EL (cell line): ENCODE results near the gene PPIL3.
"Not testable (repeated sequence)": the region's sequence is repeated elsewhere in the genome, so short reads cannot be mapped to it uniquely, and the experiment has no call there.

Experiments
- DNase-seq: peaks from one replicate; pipeline ENCODE4 v3.0.0-alpha.2; 2016

PPIL3 gene

DNA sequence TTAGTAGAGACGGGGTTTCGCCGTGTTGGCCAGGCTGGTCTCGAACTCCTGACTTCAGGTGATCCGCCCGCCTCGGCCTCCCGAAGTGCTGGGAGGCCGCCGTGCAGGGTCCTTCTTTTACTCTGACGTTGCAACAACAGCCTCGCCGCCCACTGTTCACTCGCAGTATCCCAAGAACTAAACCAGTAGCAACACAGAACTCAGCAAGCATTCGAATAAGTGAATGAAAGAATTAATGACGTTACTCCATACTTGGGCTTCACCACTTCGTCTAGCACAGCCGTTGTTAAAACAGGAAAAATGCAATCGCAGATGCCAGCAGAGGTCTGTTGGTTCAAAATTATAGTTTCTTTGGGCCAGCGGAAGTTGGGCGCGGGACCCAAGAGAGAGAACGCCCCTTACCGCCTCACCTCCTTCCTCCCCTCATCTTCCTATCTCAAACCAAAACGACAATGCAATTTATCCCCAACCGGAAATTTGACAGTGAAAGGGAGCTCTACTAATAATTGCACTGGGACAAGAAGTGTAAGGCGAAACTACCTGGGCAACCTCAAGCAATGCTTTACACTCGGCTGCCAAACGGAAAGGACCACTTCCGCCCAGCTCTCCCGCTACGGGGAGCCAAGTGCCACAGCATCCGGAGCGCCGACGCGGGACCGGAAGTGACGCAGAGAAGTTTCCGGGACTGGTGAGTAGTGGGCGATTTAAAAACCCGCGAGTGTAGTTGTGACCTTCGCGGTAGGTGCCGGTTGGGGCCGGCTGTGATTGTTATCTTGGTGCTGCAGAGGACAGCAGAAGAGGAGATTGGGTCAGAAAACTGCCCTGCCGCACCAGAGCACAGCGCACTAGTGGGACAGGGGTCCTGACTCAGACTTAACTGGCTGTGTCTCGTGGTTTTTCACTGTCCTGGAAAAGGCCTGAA, at the start of gene PPIL3, which contains the start of gene NIF3L1:
Gene PPIL3, minus strand, starts transcription at position 374 of the 922 bp plus-strand sequence. CDS start 1,462 bp downstream, outside the sequence.
Gene NIF3L1, plus strand, starts transcription at position 668 of the 922 bp plus-strand sequence. CDS start 2,573 bp downstream, outside the sequence.
- DNase-seq, result peak; percentile 98

DNA sequence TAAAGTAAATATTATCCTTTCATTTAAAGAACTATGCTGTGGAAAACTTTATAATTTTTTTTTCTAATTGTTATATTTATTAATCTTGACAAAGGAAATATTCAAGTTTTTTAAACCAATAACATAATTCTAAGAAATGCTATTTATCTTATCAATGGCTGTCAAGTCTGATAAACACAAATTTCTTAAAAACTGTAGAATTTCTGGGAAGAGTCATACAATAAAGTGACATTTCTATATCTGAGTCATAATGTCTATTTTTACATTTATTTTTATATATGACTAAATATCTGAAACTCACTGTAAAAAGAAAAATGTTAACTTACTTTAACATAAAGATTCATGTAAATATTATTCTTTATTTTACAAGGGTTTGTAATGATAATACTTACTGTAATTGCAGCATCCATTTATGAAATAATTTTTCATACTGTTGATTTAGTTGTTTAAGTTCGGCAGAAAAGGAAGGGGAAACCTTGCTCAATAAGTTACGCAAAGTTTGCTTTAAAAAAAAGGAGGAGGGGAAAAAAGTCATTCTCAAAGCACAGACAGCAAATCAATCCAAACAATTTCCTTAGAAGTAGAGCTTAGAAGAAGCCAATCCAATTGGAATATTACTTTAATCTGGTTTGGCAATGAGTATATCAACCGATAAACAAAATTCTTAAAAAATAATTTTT, 42.2 kb upstream of the PPIL3 start:
- no peak for DNase-seq

DNA sequence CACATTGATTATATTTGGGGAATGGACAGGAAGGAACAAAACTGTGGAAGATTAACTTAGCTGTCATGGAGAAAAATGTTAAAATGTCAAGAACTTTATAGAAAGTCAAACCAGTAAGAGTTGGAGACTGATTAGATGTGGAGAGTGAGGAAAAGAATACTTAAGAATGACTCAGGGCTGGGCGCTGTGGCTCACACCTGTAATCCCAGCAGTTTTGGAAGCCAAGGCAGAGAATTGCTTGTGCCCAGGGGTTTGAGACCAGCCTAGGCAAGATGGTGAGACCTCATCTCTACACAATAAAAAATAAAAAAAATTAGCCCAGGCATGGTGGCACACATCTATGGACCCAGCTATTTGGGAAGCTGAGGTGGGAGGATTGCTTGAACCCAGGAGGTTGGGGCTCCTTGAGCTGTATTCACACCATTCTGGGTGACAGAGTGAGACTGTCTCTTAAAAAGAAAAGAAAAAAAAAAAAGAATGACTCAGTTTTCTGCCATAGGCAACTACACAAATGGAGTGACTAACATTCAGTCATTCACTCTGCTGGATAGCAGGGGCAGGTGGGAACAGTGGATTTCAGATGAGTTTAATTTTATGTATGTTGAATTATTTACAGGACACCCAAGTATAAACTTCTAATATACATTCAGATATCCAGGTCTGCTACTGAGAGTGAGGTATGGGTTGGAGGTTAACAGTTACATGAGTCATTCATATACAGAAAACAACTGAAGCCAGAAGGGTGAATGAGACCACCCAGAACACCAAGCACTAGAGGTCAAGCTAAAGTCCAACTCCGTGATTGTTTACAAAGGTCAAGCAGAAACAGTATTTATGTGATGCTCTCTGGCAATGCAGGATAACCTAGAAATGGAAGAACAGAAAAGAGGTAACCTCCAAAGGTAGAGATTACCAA, 40.7 kb upstream of the PPIL3 start:
- DNase-seq, result peak; percentile 22

DNA sequence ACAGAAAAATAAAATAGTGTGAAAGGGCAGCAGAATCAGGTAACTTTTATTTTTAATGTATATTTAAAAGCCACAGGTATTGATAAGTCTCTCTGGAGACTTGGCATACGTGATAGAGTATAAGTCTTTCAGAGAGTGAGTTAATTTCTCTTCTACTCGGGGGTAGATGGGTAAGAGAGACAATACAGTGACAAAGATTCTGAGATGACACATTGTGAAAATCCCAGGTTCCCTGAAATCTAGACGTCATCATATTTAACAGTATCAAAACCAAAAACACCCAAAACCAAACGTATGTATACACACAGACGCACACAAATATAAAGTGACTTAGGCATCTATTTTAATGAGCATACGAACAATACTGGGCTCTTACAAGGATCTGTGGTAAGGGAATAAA, 33.6 kb upstream of the PPIL3 start:
- no peak for DNase-seq

DNA sequence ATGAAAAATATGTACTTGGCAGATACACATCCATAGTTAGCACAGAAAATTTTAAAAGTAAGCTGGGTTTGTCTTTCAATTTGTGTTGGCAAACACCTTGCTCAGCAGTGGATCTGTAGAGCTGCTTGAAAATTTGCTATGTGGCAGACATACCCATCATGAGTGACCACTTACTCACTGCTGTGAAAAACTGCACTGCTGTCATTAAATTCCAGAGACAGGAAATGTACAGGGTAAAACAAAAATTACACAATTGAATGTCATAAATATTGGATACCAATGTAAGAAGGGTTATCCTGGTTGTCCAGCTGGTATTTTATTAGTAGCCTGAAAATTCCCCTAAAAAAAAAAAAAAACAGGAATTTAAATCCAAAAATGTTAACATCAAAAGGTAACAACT, 24.8 kb upstream of the PPIL3 start:
- peak; percentile 83 for DNase-seq

DNA sequence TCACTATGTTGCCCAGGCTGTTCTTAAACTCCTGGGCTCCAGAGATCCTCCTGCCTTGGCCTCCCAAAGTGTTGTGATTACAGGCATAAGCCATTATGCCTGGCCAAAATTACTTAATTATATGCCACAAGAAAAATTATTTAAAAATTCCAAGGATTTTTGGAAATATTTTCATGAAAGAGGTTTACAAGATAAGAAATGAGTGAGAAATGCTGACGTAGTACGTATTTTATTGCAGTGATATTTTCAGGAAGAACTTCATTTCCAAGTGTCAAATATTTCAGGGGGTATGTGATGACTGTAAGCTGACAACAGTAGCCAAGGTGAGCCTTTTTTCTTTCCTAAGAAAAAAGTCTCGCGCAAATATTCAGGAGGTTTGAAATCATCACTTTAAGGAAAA, 21.1 kb upstream of the PPIL3 start:
- DNase-seq, result no peak

DNA sequence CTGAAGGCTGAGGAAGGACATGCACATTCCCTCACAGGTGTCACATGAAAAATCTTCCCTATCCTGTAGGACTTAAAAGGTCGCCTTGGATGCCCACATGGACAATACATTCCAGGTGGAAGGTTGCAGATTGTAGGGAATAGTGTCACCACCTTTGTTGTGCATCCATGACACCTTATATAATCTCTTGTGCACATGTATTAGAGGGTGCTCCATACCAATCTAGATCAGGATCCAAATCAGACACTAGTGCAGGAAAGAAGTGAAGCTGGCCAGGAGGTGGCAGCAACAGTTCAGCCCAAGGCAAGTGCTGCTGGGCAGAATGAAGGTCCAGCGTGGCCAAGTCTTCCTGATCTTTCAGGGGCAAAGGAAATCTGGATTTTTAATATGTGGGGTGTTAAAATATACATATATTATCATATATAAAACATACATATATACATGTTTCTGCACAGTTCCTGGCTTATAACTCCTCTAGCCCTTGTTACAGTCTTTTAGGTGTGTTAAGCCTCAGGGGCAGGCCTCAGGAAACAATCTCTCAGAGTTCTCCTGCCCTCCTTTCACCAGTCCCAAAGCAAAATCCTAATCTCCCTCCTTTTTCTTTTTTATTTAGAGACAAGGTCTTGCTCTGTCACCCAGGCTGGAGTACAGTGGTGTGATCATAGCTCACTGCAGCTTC, 16.9 kb upstream of the PPIL3 start:
- DNase-seq, result peak; percentile 68

DNA sequence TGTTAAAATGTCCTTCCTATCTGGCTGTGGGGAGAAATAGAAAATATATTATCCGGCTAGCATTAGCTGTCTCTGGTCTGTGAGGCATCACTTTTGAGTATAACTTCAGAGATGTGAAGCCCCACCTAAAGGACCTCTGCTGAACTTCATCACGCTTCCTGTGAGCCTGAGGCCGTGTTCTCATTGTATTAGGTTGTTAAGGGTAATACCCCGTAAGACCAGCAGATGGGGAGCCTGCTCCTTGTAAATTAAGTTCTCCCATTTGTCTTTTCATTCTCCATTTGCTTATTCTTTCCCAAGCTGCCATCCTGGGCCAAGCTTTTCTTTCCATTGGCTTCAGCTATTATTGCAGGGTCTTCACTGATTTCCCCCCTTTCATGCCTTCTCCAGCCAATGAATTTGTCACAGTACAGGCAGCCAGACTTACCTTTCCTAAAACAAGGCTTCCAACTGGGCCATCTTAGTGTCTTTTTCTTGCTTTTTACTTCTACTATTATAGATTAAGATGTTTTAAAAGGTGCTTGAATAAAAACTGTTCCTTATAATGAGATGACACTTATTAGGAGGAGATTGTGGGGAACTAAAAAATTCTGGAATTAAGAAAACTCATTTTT, 12.7 kb upstream of the PPIL3 start:
- DNase-seq, result peak; percentile 87

DNA sequence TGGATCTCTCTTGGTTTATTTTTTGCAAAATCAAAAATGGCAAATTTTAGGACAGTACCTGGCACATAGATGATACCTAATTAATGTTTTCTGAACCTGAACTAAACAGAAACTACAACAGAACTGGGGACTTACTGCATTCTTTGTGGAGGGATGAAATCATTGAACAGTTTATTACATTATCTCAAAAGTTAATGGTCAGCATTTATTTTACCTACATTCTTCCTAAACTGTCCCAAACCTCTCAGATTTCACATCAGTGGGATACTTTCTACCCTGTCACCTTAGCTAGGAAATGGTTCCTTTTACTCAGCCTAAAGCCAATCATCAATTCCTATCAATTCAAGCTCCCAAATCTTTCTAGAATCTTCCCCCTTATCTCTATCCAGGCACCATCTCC, 10.6 kb upstream of the PPIL3 start:
- no peak for DNase-seq

DNA sequence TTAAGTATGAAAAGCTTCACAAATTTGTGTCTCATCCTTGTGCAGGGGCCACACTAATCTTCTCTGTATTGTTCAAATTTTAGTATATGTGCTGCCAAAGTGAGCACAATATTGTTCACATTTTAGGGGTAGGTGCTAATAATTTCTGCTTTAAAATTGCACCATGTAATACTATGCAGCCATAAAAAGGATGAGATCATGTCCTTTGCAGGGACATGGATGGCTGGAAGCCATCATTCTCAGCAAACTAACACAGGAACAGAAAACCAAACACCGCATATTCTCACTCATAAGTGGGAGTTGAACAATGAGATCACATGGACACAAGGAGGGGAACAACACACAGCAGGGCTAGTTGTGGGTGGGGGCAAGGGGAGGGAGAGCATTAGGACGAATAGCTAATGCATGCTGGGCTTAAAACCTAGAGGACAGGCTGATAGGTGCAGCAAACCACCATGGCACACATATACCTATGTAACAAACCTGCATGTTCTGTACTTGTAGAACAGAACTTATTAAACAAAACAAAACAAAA, 7.1 kb downstream of the PPIL3 start:
- DNase-seq, result not testable (repeated sequence)

DNA sequence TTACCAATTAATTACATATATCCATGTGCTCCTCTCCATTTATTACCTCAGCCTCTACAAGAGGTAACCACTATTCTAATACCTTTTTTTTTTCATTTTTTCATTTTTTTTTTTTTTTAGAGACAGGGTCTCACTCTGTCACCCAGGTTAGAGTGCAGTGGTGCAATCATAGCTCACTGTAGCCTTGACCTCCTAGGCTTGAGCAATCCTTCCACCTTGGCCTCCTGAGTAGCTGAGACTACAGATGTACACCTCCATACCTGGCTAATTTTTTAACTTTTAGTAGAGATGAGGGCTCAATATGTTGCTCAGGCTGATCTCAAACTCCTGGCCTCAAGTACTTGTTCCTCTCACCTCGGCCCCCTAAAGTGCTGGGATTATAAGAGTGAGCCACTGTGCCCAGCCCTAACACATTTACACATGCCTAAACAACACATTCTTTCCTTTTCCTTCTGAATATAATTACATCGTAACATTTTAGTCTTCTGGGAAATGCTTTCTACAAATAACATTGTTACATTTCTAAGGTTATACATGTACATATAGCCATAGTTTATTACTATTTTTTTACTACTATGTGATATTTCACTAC, 10.5 kb downstream of the PPIL3 start:
- no peak for DNase-seq

DNA sequence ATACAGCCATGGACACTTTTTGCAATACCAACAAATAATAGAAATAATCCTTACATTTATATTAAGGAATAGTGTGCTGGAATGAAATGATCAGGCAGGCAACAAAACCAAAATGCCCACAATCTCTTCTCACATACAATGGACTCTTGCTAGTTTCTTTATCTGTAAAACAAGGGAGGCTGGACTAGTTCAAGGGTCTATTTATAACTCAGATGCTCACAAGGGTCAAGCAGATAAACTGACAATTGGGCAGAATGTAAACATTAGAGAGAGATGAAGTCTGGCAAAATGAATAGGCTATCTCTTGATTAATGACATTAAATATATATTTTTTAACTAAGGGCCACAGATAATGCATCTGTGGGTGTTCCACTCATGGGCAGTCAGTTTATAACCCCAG, 11.4 kb downstream of the PPIL3 start:
- no peak for DNase-seq

DNA sequence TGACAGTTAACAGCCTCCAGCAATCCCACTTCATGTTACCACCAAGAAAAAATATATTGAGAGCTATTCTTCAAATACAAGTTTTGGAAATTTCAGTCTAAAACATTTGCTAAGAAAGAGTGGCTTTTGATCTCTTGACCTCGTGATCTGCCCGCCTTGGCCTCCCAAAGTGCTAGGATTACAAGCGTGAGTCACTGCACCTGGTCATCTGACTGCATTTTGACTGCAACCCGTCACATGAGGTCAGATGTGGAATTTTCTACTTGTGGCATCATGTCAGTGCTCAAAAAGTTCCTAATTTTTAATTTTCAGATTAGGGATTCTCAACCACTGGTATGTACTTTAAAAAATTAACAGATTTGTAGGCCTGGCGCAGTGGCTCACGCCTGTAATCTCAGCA, 15.3 kb downstream of the PPIL3 start:
- DNase-seq, result no peak

DNA sequence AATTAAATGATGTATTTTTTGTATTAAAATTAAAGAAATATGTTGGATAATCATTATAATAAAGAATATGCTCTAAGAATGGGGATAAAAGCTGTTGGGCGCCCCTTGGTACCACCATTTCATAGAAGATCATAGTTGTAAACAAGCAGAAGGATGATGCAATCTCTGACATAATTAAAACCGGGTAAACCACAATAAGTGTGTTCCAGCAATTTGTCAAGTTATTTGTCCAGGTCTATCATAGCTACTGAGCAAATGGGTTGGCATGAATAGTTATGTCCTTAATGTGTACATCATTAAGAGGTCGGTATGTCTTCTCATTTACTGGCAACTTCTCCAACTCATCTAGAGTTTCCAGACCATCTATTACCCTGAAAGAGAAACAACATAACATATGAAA, 17.7 kb downstream of the PPIL3 start:
- DNase-seq, result no peak

DNA sequence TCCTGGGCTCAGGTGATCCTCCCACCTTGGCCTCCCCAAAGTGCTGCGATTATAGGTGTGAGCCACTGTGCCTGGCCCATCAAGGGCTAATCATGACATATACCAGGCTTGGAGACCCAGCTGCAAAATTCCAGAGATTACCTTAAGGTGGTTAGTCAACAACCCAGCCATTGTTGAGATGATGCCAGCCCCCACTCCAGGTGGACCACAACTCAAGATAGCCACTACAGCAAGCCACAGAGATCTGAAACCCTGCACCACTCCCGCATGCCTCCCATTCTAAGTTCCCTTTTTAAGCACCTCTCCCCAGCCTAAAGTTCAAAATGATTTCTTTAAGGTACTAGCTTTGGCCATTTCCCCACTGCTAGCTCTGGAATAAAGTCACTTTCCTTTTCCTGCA, 19.9 kb downstream of the PPIL3 start:
- DNase-seq, result no peak

DNA sequence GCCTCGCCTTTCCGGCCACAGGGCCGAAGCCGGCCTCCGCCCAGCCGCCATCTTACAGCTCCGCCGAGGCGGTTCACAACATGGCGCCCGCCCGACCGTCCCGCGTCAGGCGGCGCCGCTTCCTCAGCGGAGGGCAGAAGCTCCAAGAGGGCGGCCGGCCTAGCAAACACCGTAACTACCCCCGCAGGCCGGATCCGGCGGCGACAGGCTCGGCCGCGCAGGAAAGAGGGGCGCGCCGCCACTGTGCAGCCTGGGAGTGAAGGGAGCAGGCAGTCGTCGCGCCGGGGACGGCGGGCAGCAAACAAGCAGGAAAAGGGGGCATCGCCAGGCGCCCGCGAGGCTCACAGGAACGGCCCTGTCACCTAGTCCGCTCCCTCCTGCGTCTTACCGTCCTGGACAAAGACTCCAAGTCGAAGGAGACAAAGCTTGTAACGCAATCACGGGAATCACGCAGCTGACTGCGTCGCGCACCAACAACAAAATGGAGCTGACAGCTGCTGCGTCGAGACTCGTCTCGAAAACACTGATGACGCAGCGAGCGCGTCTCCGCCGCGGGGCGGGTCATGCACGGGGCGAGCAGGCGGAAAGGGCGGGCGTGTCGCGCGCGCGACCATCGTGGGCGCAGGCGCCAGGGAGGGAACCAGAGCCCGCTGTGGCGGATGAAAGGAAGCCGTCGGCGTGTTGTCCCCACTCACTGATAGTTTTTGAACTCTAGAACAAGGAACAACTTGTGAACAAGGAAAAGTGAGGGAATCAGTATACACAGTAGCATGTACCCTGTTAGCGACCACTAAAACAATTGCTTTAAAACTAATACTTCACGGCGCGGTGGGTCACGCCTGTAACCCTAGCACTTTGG, 24.5 kb downstream of the PPIL3 start, which contains the start of gene CLK1:
Gene CLK1, minus strand, starts transcription at position 483 of the 859 bp plus-strand sequence. CDS start 2,796 bp downstream, outside the sequence.
- peak; percentile 91 for DNase-seq

DNA sequence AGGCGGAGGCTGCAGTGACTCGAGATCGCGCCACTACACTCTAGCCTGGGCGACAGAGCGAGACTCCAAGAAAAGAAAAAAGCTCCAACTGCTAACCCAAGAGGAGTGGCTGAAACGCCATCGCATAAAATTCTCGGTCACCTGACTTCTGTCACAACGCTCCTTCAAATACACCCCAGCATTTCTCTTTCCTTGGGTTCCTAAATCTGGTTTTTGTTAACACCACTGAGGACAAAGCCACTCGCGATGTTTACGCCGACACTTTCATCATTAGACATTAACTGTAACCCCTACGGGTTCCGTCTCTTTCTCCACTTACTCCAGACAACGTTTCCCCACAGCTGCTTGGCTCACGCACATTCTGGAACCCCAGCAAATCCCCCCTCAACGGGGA, 25.1 kb downstream of the PPIL3 start:
- peak; percentile 20 for DNase-seq

DNA sequence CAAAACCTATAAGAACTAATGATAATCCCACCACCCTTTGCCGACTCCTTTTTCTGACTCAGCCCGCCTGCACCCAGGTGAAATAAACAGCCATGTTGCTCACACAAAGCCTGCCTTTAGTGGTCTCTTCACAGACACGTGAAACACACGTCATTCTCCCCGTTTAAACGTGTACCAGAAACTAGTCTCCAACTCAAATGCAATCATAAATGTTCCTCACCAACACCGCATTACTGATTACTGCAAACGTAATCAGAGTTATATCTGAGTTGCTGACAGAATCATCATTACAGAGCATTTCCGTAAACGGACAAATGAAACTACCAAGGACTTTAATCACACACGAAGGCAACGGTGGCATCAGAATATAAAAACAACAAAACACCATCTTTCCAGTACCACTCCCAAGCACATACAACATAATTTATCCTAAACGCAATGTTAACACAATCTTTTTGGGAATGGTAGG, 26.3 kb downstream of the PPIL3 start:
- DNase-seq, result peak; percentile 67

DNA sequence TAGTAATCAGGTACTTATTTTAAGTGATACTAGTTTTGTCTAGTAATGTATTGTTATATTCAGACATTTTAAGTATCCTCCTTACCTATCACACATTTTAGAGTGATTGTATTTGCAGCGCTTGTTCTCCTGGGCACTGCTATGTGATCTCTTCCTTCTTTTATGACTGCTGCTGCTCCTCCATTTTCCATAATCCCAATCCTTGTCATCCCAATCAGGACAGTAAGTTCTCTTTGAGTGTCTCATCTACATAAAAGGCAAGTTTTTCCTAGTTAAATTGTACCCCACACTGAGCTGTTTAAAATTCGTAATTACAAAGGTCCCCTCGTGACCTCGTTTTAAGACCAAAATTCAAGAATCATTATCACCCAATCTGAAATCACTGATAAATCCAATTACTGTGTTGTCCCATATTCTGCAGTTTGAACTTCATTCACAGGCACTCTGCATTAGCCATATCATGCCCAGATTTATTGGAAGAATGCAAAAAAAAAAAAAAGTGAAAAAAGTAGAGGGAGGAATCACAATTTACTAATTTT, 27.2 kb downstream of the PPIL3 start:
- no peak for DNase-seq
